CD14-positive monocyte (primary cell): ENCODE data around the gene CFAP410. TPM values are rescaled to one million over a fixed set of nuclear protein-coding genes. Genes with fewer than 3 reads are reported as not detected.

Experiments used
- DNase-seq, 3 donors: peaks; one replicate each; pipeline ENCODE4 v3.0.0-alpha.2; 2011 to 2022
- H2AFZ ChIP-seq: 2 replicates; pipeline ENCODE4 v1.6.0; 2012; ENCODE audit warnings: mild to moderate bottlenecking, low read depth, low read length, inconsistent platforms; ENCODE audit not compliant: insufficient read depth, poor library complexity, severe bottlenecking
- H3K27ac ChIP-seq, 2 donors: 1 replicate in 1 of 2; 2 replicates in 1 of 2; pipeline ENCODE4 v1.5.1; 2012 to 2013; ENCODE audit warnings: low read length in 2 of 2, control low read depth in 1 of 2, inconsistent platforms in 1 of 2, low read depth in 1 of 2, mild to moderate bottlenecking in 1 of 2
- H3K27me3 ChIP-seq, 2 donors: one replicate each; pipeline versions ENCODE4 v1.6.0 to v1.6.1; 2011 to 2013; ENCODE audit warnings: low read length in 2 of 2; ENCODE audit not compliant: control insufficient read depth in 2 of 2, insufficient read depth in 2 of 2
- H3K36me3 ChIP-seq, 2 donors: replicated peaks in 1 of 2; 1 replicate in 1 of 2; 2 replicates in 1 of 2; pipeline versions ENCODE4 v1.5.1 to v1.6.1; 2012 to 2013; ENCODE audit warnings: low read length in 2 of 2, control low read depth in 1 of 2, inconsistent platforms in 1 of 2, mild to moderate bottlenecking in 1 of 2; ENCODE audit not compliant: insufficient read depth in 2 of 2, control insufficient read depth in 1 of 2
- H3K4me1 ChIP-seq, 2 donors: 1 replicate in 1 of 2; 2 replicates in 1 of 2; pipeline versions ENCODE4 v1.5.1 to v1.6.1; 2012 to 2013; ENCODE audit warnings: low read length in 2 of 2, control low read depth in 1 of 2, inconsistent platforms in 1 of 2, mild to moderate bottlenecking in 1 of 2, moderate library complexity in 1 of 2; ENCODE audit not compliant: insufficient read depth in 2 of 2, control insufficient read depth in 1 of 2
- H3K4me2 ChIP-seq: replicated peaks from 2 replicates; pipeline ENCODE3; 2012; ENCODE audit warnings: low read length, moderate library complexity, mild to moderate bottlenecking; ENCODE audit not compliant: poor library complexity, severe bottlenecking; ENCODE audit errors: extremely low read depth
- H3K4me3 ChIP-seq, 3 experiments: fragments of 200-600 bp in 1 of 3; sonication (generic) in 1 of 3; replicated peaks in 1 of 3; 1 replicate in 2 of 3; 2 replicates in 1 of 3; pipeline ENCODE4 v1.5.1; 2011 to 2013; ENCODE audit warnings: low read length in 3 of 3, mild to moderate bottlenecking in 3 of 3, control low read depth in 2 of 3, low read depth in 2 of 3, inconsistent platforms in 1 of 3, moderate library complexity in 1 of 3
- H3K79me2 ChIP-seq: 2 replicates; pipeline ENCODE4 v1.6.0; 2012; ENCODE audit warnings: mild to moderate bottlenecking, control low read depth, inconsistent platforms, low read length, moderate library complexity; ENCODE audit not compliant: insufficient read depth
- H3K9ac ChIP-seq: 2 replicates; pipeline ENCODE4 v1.6.0; 2017; ENCODE audit warnings: low read length, mild to moderate bottlenecking; ENCODE audit not compliant: insufficient read depth, poor library complexity, severe bottlenecking
- H3K9me3 ChIP-seq, 2 donors: replicated peaks in 1 of 2; 1 replicate in 1 of 2; 2 replicates in 1 of 2; pipeline versions ENCODE4 v1.5.1 to v1.6.1; 2012 to 2013; ENCODE audit warnings: low read length in 2 of 2, control low read depth in 1 of 2; ENCODE audit not compliant: control insufficient read depth in 1 of 2, insufficient read depth in 1 of 2
- H4K20me1 ChIP-seq: 2 replicates; pipeline ENCODE4 v1.6.0; 2012; ENCODE audit warnings: mild to moderate bottlenecking, low read length, control low read depth, moderate library complexity; ENCODE audit not compliant: insufficient read depth
- H3K27ac Mint-ChIP-seq, 7 donors: one replicate each; pipeline ENCODE4 v1.8.0; 2020; ENCODE audit warnings: mild to moderate bottlenecking in 7 of 7, mixed read lengths in 7 of 7, moderate library complexity in 6 of 7, inconsistent platforms in 2 of 7
- H3K27me3 Mint-ChIP-seq, 3 donors: one replicate each; pipeline ENCODE4 v1.8.0; 2021 to 2022; ENCODE audit warnings: low read depth in 3 of 3, mild to moderate bottlenecking in 3 of 3, mixed read lengths in 3 of 3, moderate library complexity in 3 of 3, inconsistent platforms in 1 of 3
- H3K36me3 Mint-ChIP-seq, 2 donors: one replicate each; pipeline ENCODE4 v1.8.0; 2020; ENCODE audit warnings: mixed read lengths in 2 of 2, inconsistent platforms in 1 of 2, mild to moderate bottlenecking in 1 of 2
- H3K4me1 Mint-ChIP-seq: one replicate; pipeline ENCODE4 v1.8.0; 2020; ENCODE audit warnings: mild to moderate bottlenecking, mixed read lengths
- H3K4me3 Mint-ChIP-seq, 2 donors: one replicate each; pipeline ENCODE4 v1.8.0; 2020; ENCODE audit warnings: mild to moderate bottlenecking in 2 of 2, mixed read lengths in 2 of 2, moderate library complexity in 1 of 2
- H3K9me3 Mint-ChIP-seq, 7 donors: one replicate each; pipeline ENCODE4 v1.8.0; 2020 to 2022; ENCODE audit warnings: mixed read lengths in 7 of 7, mild to moderate bottlenecking in 6 of 7, moderate library complexity in 6 of 7, inconsistent platforms in 2 of 7
- CTCF ChIP-seq: fragments of 200-600 bp; IDR thresholded peaks from one replicate; pipeline ENCODE4 v1.8.0; 2022; ENCODE audit warnings: antibody characterized with exemption, mild to moderate bottlenecking
- WGBS: methylation state at CpG from one replicate; pipeline ENCODE4 v1.1.5; 2013; ENCODE audit warnings: missing lambda C conversion rate; ENCODE audit not compliant: insufficient coverage; 5-methylcytosine and 5-hydroxymethylcytosine counted together
- intact Hi-C, 2 donors: fragments of 100-400 bp; cut with micrococcal nuclease; formaldehyde crosslinking; loops; one replicate each; pipeline versions ENCODE4 v1.15.0 to v1.15.1; 2023
- polyA plus RNA-seq, 3 donors: library from polyadenylated mRNA; depleted of rRNA in 1 of 3; unstranded in 2 of 3; stranded (reverse) in 1 of 3; fragments of 300-500 nt in 2 of 3; fragments of >200 nt in 1 of 3; fragmentation: Illumina TruSeq in 2 of 3; gene quantifications; 1 replicate in 2 of 3; 2 replicates in 1 of 3; pipeline ENCODE4 v1.2.3, GENCODE V29; 2012 to 2021

The CFAP410 gene
- polyA plus RNA-seq, 3 donors: 14.8 to 23.5 (median 17.3) TPM

GRCh38 chr21:44286086-44286715 lies 53.0 kb downstream of the CFAP410 start:
- no peaks in the 10 kb centered on the region for H3K36me3 Mint-ChIP-seq
- Histone ChIP-seq H3K36me3 (no peaks in the 10 kb centered on the region), H3K79me2 (no peaks in the 10 kb centered on the region), H3K27ac (no peak overlapping the region), H2AFZ (no peak overlapping the region), H3K4me2 (no peak overlapping the region), H3K9ac (no peak overlapping the region), H3K4me3 (no peak overlapping the region), H3K27me3 (peaks cover 0 to 3% of the 10 kb centered on the region in 2 donors), H4K20me1 (no peaks in the 10 kb centered on the region), H3K4me1 (no peaks in the 10 kb centered on the region), H3K9me3 (no peaks in the 10 kb centered on the region)
- H3K4me3 Mint-ChIP-seq: no peak overlapping the region
- DNase-seq: no peak
- WGBS: 85% methylated on average over 16 of the region's 21 CpGs
- H3K4me1 Mint-ChIP-seq: peaks cover 12% of the 10 kb centered on the region
- no peak for TF ChIP-seq CTCF
- intact Hi-C loops: no loop called here
- peaks cover 10 to 43% (median 11%) of the 10 kb centered on the region in 3 donors for H3K27me3 Mint-ChIP-seq
- peaks cover 0 to 6% (median 0%) of the 10 kb centered on the region in 7 donors for H3K9me3 Mint-ChIP-seq
- H3K27ac Mint-ChIP-seq: no peak overlapping the region

- Mint-ChIP-seq H3K36me3 (no peaks in the 10 kb centered on the region), H3K4me3 (no peak within 1 kb of the TSS), H3K4me1 (peaks cover 12% of the 10 kb centered on the region), H3K9me3 (peaks cover 0 to 3% (median 0%) of the 10 kb centered on the region in 7 donors), H3K27me3 (peaks cover 8 to 43% (median 10%) of the 10 kb centered on the region in 3 donors), H3K27ac (no peak within 1 kb of the TSS)
- Histone ChIP-seq H2AFZ (no peak within 1 kb of the TSS), H3K4me3 (no peak within 1 kb of the TSS), H3K36me3 (no peaks in the 10 kb centered on the region), H4K20me1 (no peaks in the 10 kb centered on the region), H3K9ac (no peak within 1 kb of the TSS), H3K27me3 (peaks cover 0 to 3% of the 10 kb centered on the region in 2 donors), H3K9me3 (no peaks in the 10 kb centered on the region), H3K4me1 (no peaks in the 10 kb centered on the region), H3K4me2 (no peak within 1 kb of the TSS), H3K79me2 (no peaks in the 10 kb centered on the region), H3K27ac (no peak within 1 kb of the TSS)
- 58% methylated on average over 53 of the region's 56 CpGs for WGBS
- intact Hi-C loops: no loop called here
- peak in 1 of 3 donors; percentile 41 for DNase-seq
- TF ChIP-seq CTCF: no peak
Measured at GRCh38 chr21:44285138-44285992, 53.8 kb downstream of the CFAP410 start, which contains the start of gene AIRE. TSS of gene AIRE (plus strand) at chr21:44285876. CDS start at chr21:44286007, 131 bp downstream.
